Adrenal gland (tissue), 5 donors: ENCODE data around the gene HES3.

Experiments
- POLR2A ChIP-seq, 2 donors: fragments of 450-650 bp; IDR thresholded peaks; one replicate each; pipeline ENCODE4 v1.6.1; 2017; ENCODE audit warnings: antibody characterized with exemption in 2 of 2, mild to moderate bottlenecking in 2 of 2, moderate library complexity in 1 of 2
- TF ChIP-seq, protein P1 (sequence below), 6 experiments: fragments of 450-650 bp in 4 of 6; fragments of 200-600 bp in 2 of 6; sonication (generic) in 1 of 6; IDR thresholded peaks; 1 replicate in 5 of 6; 2 replicates in 1 of 6; pipeline versions ENCODE4 v1.5.1 to v1.8.0; 2016 to 2021; ENCODE audit warnings: antibody characterized with exemption in 6 of 6, mild to moderate bottlenecking in 2 of 6, moderate library complexity in 1 of 6
- donor health status: DM: no; HTN: no; CAD: no.

DNA sequence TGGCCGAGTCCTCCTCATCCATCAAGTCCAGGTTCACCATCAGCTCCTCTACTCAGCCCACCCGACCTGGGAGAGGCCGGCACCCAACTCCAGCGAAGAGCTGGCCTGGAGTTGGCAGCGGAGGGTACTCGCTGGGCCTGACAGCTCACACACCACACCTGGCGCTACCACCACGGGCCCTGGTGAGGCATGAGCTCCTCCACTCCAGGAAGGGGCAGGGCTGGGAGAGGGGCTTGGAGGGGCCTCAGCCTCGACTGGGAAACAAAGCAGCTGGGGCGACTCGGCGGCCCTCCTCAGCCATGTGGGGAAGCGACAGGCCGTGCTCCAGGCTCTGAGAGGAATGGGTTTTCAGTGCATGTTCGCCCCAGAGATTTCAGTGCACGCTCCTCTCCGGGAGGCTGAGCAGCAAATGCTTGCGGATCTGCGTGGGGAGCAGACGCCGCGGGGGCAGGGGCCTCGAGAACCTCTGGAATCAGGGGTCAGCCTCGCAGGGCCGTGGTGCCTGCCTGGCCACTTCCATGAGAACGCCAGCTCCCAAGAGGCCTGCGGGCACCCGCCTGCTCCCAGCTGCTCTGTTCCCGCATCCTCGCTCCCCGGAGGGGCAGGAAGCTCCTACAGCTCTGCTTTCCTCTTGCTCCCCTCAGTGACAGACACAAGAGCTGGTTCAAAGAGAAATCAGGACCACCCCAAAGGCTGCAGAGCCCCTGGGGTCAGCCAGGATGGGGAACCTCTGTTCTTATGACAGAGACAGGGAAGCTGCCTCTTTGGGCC lies 35.8 kb downstream of the HES3 start:
- TF ChIP-seq, protein P1, sequence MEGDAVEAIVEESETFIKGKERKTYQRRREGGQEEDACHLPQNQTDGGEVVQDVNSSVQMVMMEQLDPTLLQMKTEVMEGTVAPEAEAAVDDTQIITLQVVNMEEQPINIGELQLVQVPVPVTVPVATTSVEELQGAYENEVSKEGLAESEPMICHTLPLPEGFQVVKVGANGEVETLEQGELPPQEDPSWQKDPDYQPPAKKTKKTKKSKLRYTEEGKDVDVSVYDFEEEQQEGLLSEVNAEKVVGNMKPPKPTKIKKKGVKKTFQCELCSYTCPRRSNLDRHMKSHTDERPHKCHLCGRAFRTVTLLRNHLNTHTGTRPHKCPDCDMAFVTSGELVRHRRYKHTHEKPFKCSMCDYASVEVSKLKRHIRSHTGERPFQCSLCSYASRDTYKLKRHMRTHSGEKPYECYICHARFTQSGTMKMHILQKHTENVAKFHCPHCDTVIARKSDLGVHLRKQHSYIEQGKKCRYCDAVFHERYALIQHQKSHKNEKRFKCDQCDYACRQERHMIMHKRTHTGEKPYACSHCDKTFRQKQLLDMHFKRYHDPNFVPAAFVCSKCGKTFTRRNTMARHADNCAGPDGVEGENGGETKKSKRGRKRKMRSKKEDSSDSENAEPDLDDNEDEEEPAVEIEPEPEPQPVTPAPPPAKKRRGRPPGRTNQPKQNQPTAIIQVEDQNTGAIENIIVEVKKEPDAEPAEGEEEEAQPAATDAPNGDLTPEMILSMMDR (IDR thresholded peaks at IDR 0.05), result no peak
- TF ChIP-seq POLR2A (IDR thresholded peaks at IDR 0.05), result no peak
